ENCODE measurements around the gene SH3GL1.

SH3GL1 gene

GRCh38 chr19:4322942-4323665, 77.2 kb downstream of the SH3GL1 start:
- Histone ChIP-seq H3K27me3 (ENCODE audit: insufficient read depth, low read length) (no peaks in the 10 kb centered on the region), H3K4me2 (ENCODE audit: low read length) (no peak overlapping the region), H3K23ac (ENCODE audit: low read length) (no peak overlapping the region), H4K8ac (ENCODE audit: low read depth, low read length) (no peak overlapping the region), H3K9ac (ENCODE audit: low read length) (no peak overlapping the region), H2AK5ac (ENCODE audit: low read length) (no peak overlapping the region), H3K4me3 (ENCODE audit: low read depth, low read length) (no peak overlapping the region), H2BK5ac (ENCODE audit: low read depth, low read length, poor library complexity) (no peak overlapping the region), H4K91ac (ENCODE audit: low read depth, low read length) (no peak overlapping the region), H3K36me3 (ENCODE audit: control insufficient read depth in 1 of 2, insufficient read depth in 2 of 2, low read length in 2 of 2) (peaks cover 2 to 9% of the 10 kb centered on the region in 2 experiments), H4K12ac (ENCODE audit: low read depth, low read length) (no peak overlapping the region), H3K27ac (ENCODE audit: low read depth, low read length) (no peak overlapping the region), H3K4ac (ENCODE audit: low read depth, low read length) (no peak overlapping the region), H3K14ac (ENCODE audit: low read length) (no peak overlapping the region), H3K4me1 (ENCODE audit: control insufficient read depth in 1 of 2, insufficient read depth in 2 of 2, low read length in 2 of 2) (peaks cover 11 to 13% of the 10 kb centered on the region in 2 experiments), H2BK120ac (ENCODE audit: insufficient read depth, low read length, poor library complexity) (no peak overlapping the region), H2BK12ac (ENCODE audit: low read length) (no peak overlapping the region), H3K79me2 (ENCODE audit: control insufficient read depth, insufficient read depth, low read length, poor library complexity) (no peaks in the 10 kb centered on the region), H2AFZ (ENCODE audit: insufficient read depth, low read length, poor library complexity) (no peak overlapping the region), H3K9me3 (ENCODE audit: insufficient read depth, low read depth, low read length) (peaks cover 15% of the 10 kb centered on the region), H3K79me1 (ENCODE audit: low read length) (no peaks in the 10 kb centered on the region), H3K18ac (ENCODE audit: low read length) (no peak overlapping the region)
- DNase-seq = peak in 1 of 2 donors; percentile 55
- no CpG with 5 or more reads among the region's 37 CpGs for WGBS (ENCODE audit: extremely low coverage, insufficient coverage, insufficient read length)

GRCh38 chr19:4320419-4320818, 79.9 kb downstream of the SH3GL1 start:
- H2BK5ac ChIP-seq (ENCODE audit: low read depth, low read length, poor library complexity) = no peak overlapping the region
- no peaks in the 10 kb centered on the region for H3K79me1 ChIP-seq (ENCODE audit: low read length)
- H2BK12ac ChIP-seq (ENCODE audit: low read length) = no peak overlapping the region
- no peak overlapping the region for H3K4me3 ChIP-seq (ENCODE audit: low read depth, low read length)
- no CpG with 5 or more reads among the region's 2 CpGs for WGBS (ENCODE audit: extremely low coverage, insufficient coverage, insufficient read length)
- no peak overlapping the region for H2AFZ ChIP-seq (ENCODE audit: insufficient read depth, low read length, poor library complexity)
- H3K4me2 ChIP-seq (ENCODE audit: low read length) = no peak overlapping the region
- no peak overlapping the region for H2BK120ac ChIP-seq (ENCODE audit: insufficient read depth, low read length, poor library complexity)
- no peak overlapping the region for H4K8ac ChIP-seq (ENCODE audit: low read depth, low read length)
- H3K36me3 ChIP-seq (ENCODE audit: control insufficient read depth in 1 of 2, insufficient read depth in 2 of 2, low read length in 2 of 2) = peaks cover 0 to 9% of the 10 kb centered on the region in 2 experiments
- no peak overlapping the region for H3K18ac ChIP-seq (ENCODE audit: low read length)
- H3K4ac ChIP-seq (ENCODE audit: low read depth, low read length) = no peak overlapping the region
- H4K91ac ChIP-seq (ENCODE audit: low read depth, low read length) = no peak overlapping the region
- no peak overlapping the region for H3K9ac ChIP-seq (ENCODE audit: low read length)
- no peak overlapping the region for H2AK5ac ChIP-seq (ENCODE audit: low read length)
- no peak for DNase-seq
- no peak overlapping the region for H3K23ac ChIP-seq (ENCODE audit: low read length)
- H3K79me2 ChIP-seq (ENCODE audit: control insufficient read depth, insufficient read depth, low read length, poor library complexity) = no peaks in the 10 kb centered on the region
- H3K9me3 ChIP-seq (ENCODE audit: insufficient read depth, low read depth, low read length) = peaks cover 9% of the 10 kb centered on the region
- no peaks in the 10 kb centered on the region for H3K27me3 ChIP-seq (ENCODE audit: insufficient read depth, low read length)
- H3K4me1 ChIP-seq (ENCODE audit: control insufficient read depth in 1 of 2, insufficient read depth in 2 of 2, low read length in 2 of 2) = no peaks in the 10 kb centered on the region
- no peak overlapping the region for H3K14ac ChIP-seq (ENCODE audit: low read length)
- H3K27ac ChIP-seq (ENCODE audit: low read depth, low read length) = no peak overlapping the region
- no peak overlapping the region for H4K12ac ChIP-seq (ENCODE audit: low read depth, low read length)

- H4K8ac ChIP-seq (ENCODE audit: low read depth, low read length) = no peak overlapping the region
- no peak overlapping the region for H2AK5ac ChIP-seq (ENCODE audit: low read length)
- no peak overlapping the region for H3K23ac ChIP-seq (ENCODE audit: low read length)
- peaks cover 9% of the 10 kb centered on the region for H3K9me3 ChIP-seq (ENCODE audit: insufficient read depth, low read depth, low read length)
- no peaks in the 10 kb centered on the region for H3K27me3 ChIP-seq (ENCODE audit: insufficient read depth, low read length)
- H3K27ac ChIP-seq (ENCODE audit: low read depth, low read length) = no peak overlapping the region
- H2BK5ac ChIP-seq (ENCODE audit: low read depth, low read length, poor library complexity) = no peak overlapping the region
- H3K9ac ChIP-seq (ENCODE audit: low read length) = no peak overlapping the region
- no peaks in the 10 kb centered on the region for H3K4me1 ChIP-seq (ENCODE audit: control insufficient read depth in 1 of 2, insufficient read depth in 2 of 2, low read length in 2 of 2)
- H2BK120ac ChIP-seq (ENCODE audit: insufficient read depth, low read length, poor library complexity) = no peak overlapping the region
- no peaks in the 10 kb centered on the region for H3K79me1 ChIP-seq (ENCODE audit: low read length)
- H3K4ac ChIP-seq (ENCODE audit: low read depth, low read length) = no peak overlapping the region
- H2BK12ac ChIP-seq (ENCODE audit: low read length) = no peak overlapping the region
- no peak overlapping the region for H4K91ac ChIP-seq (ENCODE audit: low read depth, low read length)
- no peak for DNase-seq
- H3K36me3 ChIP-seq (ENCODE audit: control insufficient read depth in 1 of 2, insufficient read depth in 2 of 2, low read length in 2 of 2) = peaks cover 0 to 5% of the 10 kb centered on the region in 2 experiments
- H3K4me2 ChIP-seq (ENCODE audit: low read length) = no peak overlapping the region
- no peak overlapping the region for H3K4me3 ChIP-seq (ENCODE audit: low read depth, low read length)
- no peak overlapping the region for H4K12ac ChIP-seq (ENCODE audit: low read depth, low read length)
- no peak overlapping the region for H3K18ac ChIP-seq (ENCODE audit: low read length)
- no peak overlapping the region for H3K14ac ChIP-seq (ENCODE audit: low read length)
- no CpG with 5 or more reads among the region's 2 CpGs for WGBS (ENCODE audit: extremely low coverage, insufficient coverage, insufficient read length)
- no peak overlapping the region for H2AFZ ChIP-seq (ENCODE audit: insufficient read depth, low read length, poor library complexity)
- H3K79me2 ChIP-seq (ENCODE audit: control insufficient read depth, insufficient read depth, low read length, poor library complexity) = no peaks in the 10 kb centered on the region
Measured at GRCh38 chr19:4319067-4319718, 81.2 kb downstream of the SH3GL1 start.

- no peaks in the 10 kb centered on the region for H3K79me2 ChIP-seq (ENCODE audit: control insufficient read depth, insufficient read depth, low read length, poor library complexity)
- WGBS (ENCODE audit: extremely low coverage, insufficient coverage, insufficient read length) = no CpG with 5 or more reads among the region's 7 CpGs
- peaks cover 9% of the 10 kb centered on the region for H3K9me3 ChIP-seq (ENCODE audit: insufficient read depth, low read depth, low read length)
- H3K79me1 ChIP-seq (ENCODE audit: low read length) = no peaks in the 10 kb centered on the region
- H3K14ac ChIP-seq (ENCODE audit: low read length) = no peak overlapping the region
- no peak overlapping the region for H2AK5ac ChIP-seq (ENCODE audit: low read length)
- no peak overlapping the region for H3K9ac ChIP-seq (ENCODE audit: low read length)
- no peak overlapping the region for H3K4me2 ChIP-seq (ENCODE audit: low read length)
- H3K4me3 ChIP-seq (ENCODE audit: low read depth, low read length) = no peak overlapping the region
- no peak overlapping the region for H3K18ac ChIP-seq (ENCODE audit: low read length)
- no peak overlapping the region for H2AFZ ChIP-seq (ENCODE audit: insufficient read depth, low read length, poor library complexity)
- H3K4me1 ChIP-seq (ENCODE audit: control insufficient read depth in 1 of 2, insufficient read depth in 2 of 2, low read length in 2 of 2) = no peaks in the 10 kb centered on the region
- H2BK5ac ChIP-seq (ENCODE audit: low read depth, low read length, poor library complexity) = no peak overlapping the region
- no peak overlapping the region for H4K8ac ChIP-seq (ENCODE audit: low read depth, low read length)
- DNase-seq = no peak
- H2BK12ac ChIP-seq (ENCODE audit: low read length) = no peak overlapping the region
- no peak overlapping the region for H3K4ac ChIP-seq (ENCODE audit: low read depth, low read length)
- no peak overlapping the region for H4K12ac ChIP-seq (ENCODE audit: low read depth, low read length)
- no peak overlapping the region for H3K27ac ChIP-seq (ENCODE audit: low read depth, low read length)
- no peak overlapping the region for H2BK120ac ChIP-seq (ENCODE audit: insufficient read depth, low read length, poor library complexity)
- no peaks in the 10 kb centered on the region for H3K36me3 ChIP-seq (ENCODE audit: control insufficient read depth in 1 of 2, insufficient read depth in 2 of 2, low read length in 2 of 2)
- H3K23ac ChIP-seq (ENCODE audit: low read length) = no peak overlapping the region
- no peaks in the 10 kb centered on the region for H3K27me3 ChIP-seq (ENCODE audit: insufficient read depth, low read length)
- H4K91ac ChIP-seq (ENCODE audit: low read depth, low read length) = no peak overlapping the region
Measured at GRCh38 chr19:4318460-4318859, 81.9 kb downstream of the SH3GL1 start.
